Common myeloid progenitor, CD34-positive (primary cell): ENCODE data around the gene HSPB1.
A peak's percentile ranks its signal among the peaks of the same experiment; 100 is the strongest.

Source experiments
- CTCF ChIA-PET: fragments of 350-600 bp; sonication (Branson Sonifier 250); formaldehyde crosslinking; loops from one replicate; lab custom pipeline; 2021; ENCODE audit warnings: antibody characterized with exemption; lab: Charles Lee
- POLR2A ChIA-PET: fragments of 350-600 bp; sonication (Branson Sonifier 250); formaldehyde crosslinking; loops from one replicate; lab custom pipeline; 2021; ENCODE audit warnings: antibody characterized with exemption; lab: Charles Lee
- DNase-seq, 3 donors: peaks; one replicate each; pipeline versions ENCODE4 v3.0.0 to v3.0.0-alpha.2; 2013
- H3K27ac ChIP-seq, 2 experiments: 1 replicate in 1 of 2; 2 replicates in 1 of 2; pipeline ENCODE4 v1.7.0; 2013; ENCODE audit warnings: inconsistent platforms in 2 of 2, low read length in 2 of 2, mild to moderate bottlenecking in 2 of 2, low read depth in 1 of 2, moderate library complexity in 1 of 2; ENCODE audit not compliant: severe bottlenecking in 2 of 2, insufficient read depth in 1 of 2, poor library complexity in 1 of 2
- H3K27me3 ChIP-seq, 5 experiments: replicated peaks in 2 of 5; 1 replicate in 3 of 5; 2 replicates in 2 of 5; pipeline versions ENCODE4 v1.6.1 to v1.7.0; 2013; ENCODE audit warnings: low read length in 4 of 5, mild to moderate bottlenecking in 2 of 5, moderate library complexity in 2 of 5, inconsistent platforms in 1 of 5; ENCODE audit not compliant: insufficient read depth in 5 of 5, control insufficient read depth in 4 of 5
- H3K36me3 ChIP-seq, 4 experiments: 1 replicate in 2 of 4; 2 replicates in 2 of 4; pipeline versions ENCODE4 v1.6.1 to v1.7.0; 2013; ENCODE audit warnings: low read length in 3 of 4, control low read depth in 1 of 4, mild to moderate bottlenecking in 1 of 4; ENCODE audit not compliant: control insufficient read depth in 4 of 4, insufficient read depth in 4 of 4
- H3K4me1 ChIP-seq, 4 experiments: 1 replicate in 3 of 4; 2 replicates in 1 of 4; pipeline versions ENCODE4 v1.6.1 to v1.7.1; 2013; ENCODE audit warnings: low read length in 3 of 4, mild to moderate bottlenecking in 3 of 4, control low read depth in 1 of 4, inconsistent platforms in 1 of 4, moderate library complexity in 1 of 4; ENCODE audit not compliant: control insufficient read depth in 4 of 4, insufficient read depth in 4 of 4; ENCODE audit errors: control extremely low read depth in 1 of 4
- H3K4me3 ChIP-seq, 7 experiments: 1 replicate in 4 of 7; 2 replicates in 3 of 7; pipeline versions ENCODE4 v1.5.1 to v1.7.0; 2013; ENCODE audit warnings: mild to moderate bottlenecking in 7 of 7, low read length in 6 of 7, moderate library complexity in 6 of 7, inconsistent platforms in 2 of 7, low read depth in 2 of 7, control low read depth in 1 of 7; ENCODE audit not compliant: insufficient read depth in 4 of 7, control insufficient read depth in 1 of 7; ENCODE audit errors: extremely low read depth in 1 of 7
- H3K9me3 ChIP-seq, 5 experiments: 1 replicate in 4 of 5; 2 replicates in 1 of 5; pipeline versions ENCODE4 v1.6.1 to v1.7.1; 2013; ENCODE audit warnings: low read length in 4 of 5, mild to moderate bottlenecking in 2 of 5, inconsistent platforms in 1 of 5, low read depth in 1 of 5, moderate library complexity in 1 of 5; ENCODE audit not compliant: control insufficient read depth in 4 of 5, insufficient read depth in 2 of 5; ENCODE audit errors: control extremely low read depth in 1 of 5
- WGBS: methylation state at CpG from one replicate; pipeline ENCODE4 v1.1.5; 2013; ENCODE audit not compliant: insufficient coverage; 5-methylcytosine and 5-hydroxymethylcytosine counted together

The HSPB1 gene

GRCh38 chr7:76294344-76295024, 8.0 kb upstream of the HSPB1 start:
- Histone ChIP-seq H3K36me3 (no peaks in the 10 kb centered on the region), H3K27me3 (no peaks in the 10 kb centered on the region), H3K27ac (no peak overlapping the region), H3K9me3 (no peaks in the 10 kb centered on the region), H3K4me3 (peak overlapping the region in 1 of 7 experiments; percentile 16), H3K4me1 (peaks cover 3 to 47% (median 41%) of the 10 kb centered on the region in 4 experiments)
- POLR2A ChIA-PET: interaction anchor here (1.0 kb wide), 1 partner anchor 9 kb away, joined by 3 read pairs; no protein-coding TSS in a partner anchor
- CTCF ChIA-PET: interaction anchor here (1.0 to 14.8 kb wide), 4 partner anchors 17 to 116 kb away, joined by 3 to 303 read pairs (median 4); partner anchors contain the start of gene HSPB1
- WGBS: 55% methylated on average over 19 of the region's 20 CpGs
- DNase-seq: peak; percentile 62 to 84 (median 80)

- H3K27ac ChIP-seq: no peak overlapping the region
- no peaks in the 10 kb centered on the region for H3K27me3 ChIP-seq
- H3K4me1 ChIP-seq: peaks cover 0 to 35% (median 27%) of the 10 kb centered on the region in 4 experiments
- DNase-seq: no peak
- CTCF ChIA-PET: interaction anchor here (1.0 to 1.1 kb wide), 2 partner anchors 15 to 16 kb away, joined by 3 read pairs; no protein-coding TSS in a partner anchor
- POLR2A ChIA-PET: no interaction called here
- H3K9me3 ChIP-seq: no peaks in the 10 kb centered on the region
- H3K4me3 ChIP-seq: no peak overlapping the region
- 94% methylated on average over 16 of the region's 22 CpGs for WGBS
- H3K36me3 ChIP-seq: no peaks in the 10 kb centered on the region
Measured at GRCh38 chr7:76296743-76297740, 5.4 kb upstream of the HSPB1 start.

GRCh38 chr7:76300166-76300731, 2.2 kb upstream of the HSPB1 start:
- Histone ChIP-seq H3K4me1 (peaks cover 0 to 31% (median 20%) of the 10 kb centered on the region in 4 experiments), H3K27me3 (no peaks in the 10 kb centered on the region), H3K9me3 (no peaks in the 10 kb centered on the region), H3K27ac (no peak overlapping the region), H3K4me3 (no peak overlapping the region), H3K36me3 (peaks cover 0 to 3% (median 0%) of the 10 kb centered on the region in 4 experiments)
- ChIA-PET CTCF (interaction anchor here (1.0 kb wide), 1 partner anchor 14 kb away, joined by 6 read pairs; no protein-coding TSS in a partner anchor), POLR2A (no interaction called here)
- WGBS: 87% methylated on average over 3 of the region's 7 CpGs
- DNase-seq: no peak

GRCh38 chr7:76301000-76301399, 1.5 kb upstream of the HSPB1 start:
- Histone ChIP-seq H3K27me3 (no peaks in the 10 kb centered on the region), H3K27ac (no peak overlapping the region), H3K36me3 (peaks cover 0 to 3% (median 0%) of the 10 kb centered on the region in 4 experiments), H3K4me1 (peaks cover 0 to 27% (median 20%) of the 10 kb centered on the region in 4 experiments), H3K9me3 (no peaks in the 10 kb centered on the region), H3K4me3 (no peak overlapping the region)
- 100% methylated on average over 1 of the region's 3 CpGs for WGBS
- no peak for DNase-seq
- ChIA-PET POLR2A (no interaction called here), CTCF (interaction anchor here (20.5 kb wide), 1 partner anchor 12 kb away, joined by 303 read pairs; no protein-coding TSS in a partner anchor)

- CTCF ChIA-PET: interaction anchor here (1.5 to 20.5 kb wide), 4 partner anchors 10 to 41 kb away, joined by 6 to 303 read pairs (median 8); no protein-coding TSS in a partner anchor
- Histone ChIP-seq H3K27ac (peak overlapping the region in 1 of 2 experiments; percentile 79), H3K27me3 (no peaks in the 10 kb centered on the region), H3K4me1 (peaks cover 0 to 27% (median 20%) of the 10 kb centered on the region in 4 experiments), H3K4me3 (peak overlapping the region; percentile 69 to 91 (median 74)), H3K36me3 (peaks cover 0 to 3% (median 0%) of the 10 kb centered on the region in 4 experiments), H3K9me3 (no peaks in the 10 kb centered on the region)
- DNase-seq: peak; percentile 80 to 83 (median 81)
- POLR2A ChIA-PET: interaction anchor here (0.6 to 2.4 kb wide), 5 partner anchors 8 to 136 kb away, joined by 3 to 15 read pairs (median 4); no protein-coding TSS in a partner anchor
- under 1% methylated on average over 38 of the region's 56 CpGs for WGBS
Measured at GRCh38 chr7:76303202-76304147, 1.0 kb downstream of the HSPB1 start.
